ENCODE data around the gene PODNL1.
"Not testable (repeated sequence)": the region's sequence is repeated elsewhere in the genome, so short reads cannot be mapped to it uniquely, and the experiment has no call there.

The PODNL1 gene

DNA sequence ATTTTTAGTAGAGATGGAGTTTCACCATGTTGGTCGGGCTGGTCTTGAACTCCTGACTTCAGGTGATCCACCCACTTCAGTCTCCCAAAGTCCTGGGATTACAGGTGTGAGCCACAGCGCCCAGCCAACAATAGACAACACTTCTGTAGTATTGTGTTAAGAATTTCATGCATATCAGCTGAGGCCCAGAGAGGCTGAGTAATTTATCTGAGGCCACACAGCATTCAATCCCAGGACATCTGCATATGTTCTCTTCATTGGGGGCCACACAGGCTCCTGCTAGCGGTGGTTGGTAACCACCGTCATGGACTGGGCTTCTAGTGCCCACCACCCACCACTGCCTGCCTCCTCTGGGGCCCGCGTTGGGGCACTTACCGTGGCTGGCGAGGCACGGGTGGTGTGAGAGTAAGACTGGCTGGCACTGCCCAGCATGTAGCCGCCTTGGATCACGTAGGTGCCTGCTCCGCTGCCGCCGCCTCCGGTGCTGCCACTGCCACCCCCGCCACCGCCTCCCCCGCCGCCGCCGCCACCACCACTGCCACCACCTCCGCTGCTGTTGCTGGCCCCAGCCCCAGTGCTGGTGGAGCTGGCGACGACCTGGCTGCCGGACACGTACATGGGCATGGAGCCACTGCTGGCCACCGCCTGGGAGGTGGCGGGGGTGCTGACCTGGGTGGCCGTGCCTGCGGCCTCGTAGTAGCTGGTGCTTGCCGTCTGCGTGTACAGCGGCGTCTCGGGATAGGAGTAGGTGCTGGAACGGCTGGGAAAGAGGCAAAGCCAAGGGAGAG lies 34.3 kb upstream of the PODNL1 start:
- DNase-seq (ENCODE audit: low read depth): no peak

DNA sequence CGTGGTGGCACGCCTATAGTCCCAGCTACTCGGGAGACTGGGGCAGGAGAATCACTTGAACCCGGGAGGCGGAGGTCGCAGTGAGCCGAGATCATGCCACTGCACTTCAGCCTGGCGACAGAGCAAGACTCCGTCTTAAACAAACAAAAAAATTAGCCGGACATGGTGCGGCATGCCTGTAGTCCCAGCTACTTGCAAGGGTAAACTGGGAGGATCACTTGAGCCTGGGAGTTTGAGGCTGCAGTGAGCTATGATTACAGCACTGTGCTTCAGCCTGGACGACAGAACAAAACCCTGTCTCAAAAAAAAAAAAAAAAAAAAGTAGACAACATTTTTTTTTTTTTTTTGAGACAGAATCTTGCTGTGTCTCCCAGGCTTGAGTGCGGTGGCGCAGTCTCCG lies 33.7 kb upstream of the PODNL1 start:
- DNase-seq (ENCODE audit: low read depth): not testable (repeated sequence)

DNA sequence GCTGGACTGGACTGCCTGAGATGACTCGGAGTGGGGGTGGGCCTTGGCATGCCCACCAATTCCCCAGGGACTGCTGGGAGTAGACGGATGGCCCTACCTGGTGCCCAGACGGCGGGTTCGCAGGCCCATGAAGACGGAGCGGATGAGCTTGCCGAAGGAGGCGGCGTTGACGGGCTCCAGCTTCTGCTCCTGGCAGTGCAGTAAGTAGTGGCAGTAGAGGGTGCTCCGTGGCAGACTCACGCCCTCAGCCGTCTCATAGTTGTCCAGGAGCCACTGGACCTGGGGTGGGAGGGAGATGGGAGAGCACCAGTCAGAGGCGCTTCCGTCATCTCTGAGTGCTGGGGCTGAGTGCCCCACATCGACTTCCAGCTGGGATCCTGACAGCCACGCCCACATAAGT lies 31.7 kb upstream of the PODNL1 start:
- DNase-seq (ENCODE audit: low read depth): no peak

DNA sequence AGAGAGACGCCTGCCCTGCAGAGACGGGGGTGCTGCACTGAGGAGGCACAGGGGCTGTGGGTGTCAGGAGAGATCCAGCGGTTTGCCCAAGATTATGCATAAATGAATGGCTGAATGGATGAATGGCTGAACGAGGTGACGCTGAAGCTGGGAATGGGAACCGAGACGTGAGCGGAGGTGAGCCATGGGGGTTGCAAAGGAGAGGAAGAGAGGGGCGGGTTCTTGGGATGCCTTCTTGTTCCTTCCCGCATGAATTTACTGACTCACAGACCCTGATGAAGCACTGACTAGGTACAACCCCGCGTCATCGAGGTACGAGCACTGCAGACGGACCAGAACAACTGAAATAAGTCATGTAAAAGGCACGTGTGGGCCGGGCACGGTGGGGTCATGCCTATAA lies 30.8 kb upstream of the PODNL1 start:
- DNase-seq (ENCODE audit: low read depth): no peak

DNA sequence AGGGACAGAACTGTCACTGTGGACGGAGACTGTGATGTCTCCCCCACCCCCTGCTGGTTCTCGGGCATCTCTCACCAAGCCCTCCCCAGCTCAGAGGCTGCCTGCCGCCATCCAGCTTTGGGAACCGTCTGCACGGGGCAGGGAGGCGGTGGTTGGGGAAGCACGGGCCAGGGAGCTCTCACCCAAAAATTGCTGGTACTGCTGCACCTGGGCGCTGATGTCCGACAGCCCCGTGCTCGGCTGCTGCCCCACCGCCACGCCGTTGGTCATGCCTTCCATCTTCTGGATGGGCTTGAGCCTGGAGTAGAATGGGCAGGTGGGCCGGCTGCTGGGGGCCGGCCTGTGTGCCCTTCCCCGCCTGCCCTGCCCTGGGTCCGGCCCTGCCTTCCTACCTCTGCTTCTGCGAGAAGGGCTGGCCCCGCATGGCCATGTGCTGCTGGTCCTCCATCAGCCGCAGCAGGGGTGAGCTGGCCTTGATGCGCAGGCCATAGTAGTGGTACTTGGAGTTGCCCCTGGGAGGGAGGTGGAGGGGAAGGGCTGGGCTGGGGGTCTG lies 30.2 kb upstream of the PODNL1 start:
- DNase-seq (ENCODE audit: low read depth): no peak

DNA sequence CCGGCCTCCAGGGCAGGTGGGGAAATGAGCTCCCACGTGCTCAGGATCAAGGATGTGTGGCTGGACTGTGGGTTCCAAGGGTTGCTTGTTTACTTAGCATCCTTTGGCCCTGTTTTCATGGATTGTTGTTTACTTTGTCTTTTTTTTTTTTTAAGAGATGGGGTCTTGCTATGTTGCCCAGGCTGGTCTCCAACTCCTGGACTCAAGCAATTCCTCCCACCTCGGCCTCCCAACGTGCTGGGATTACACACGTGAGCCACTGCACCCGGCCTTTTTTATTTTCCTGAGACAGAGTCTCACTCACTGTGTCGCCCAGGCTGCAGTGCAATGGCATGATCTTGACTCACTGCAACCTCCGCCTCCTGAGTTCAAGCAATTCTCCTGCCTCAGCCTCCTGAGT lies 29.0 kb upstream of the PODNL1 start:
- DNase-seq (ENCODE audit: low read depth): not testable (repeated sequence)

DNA sequence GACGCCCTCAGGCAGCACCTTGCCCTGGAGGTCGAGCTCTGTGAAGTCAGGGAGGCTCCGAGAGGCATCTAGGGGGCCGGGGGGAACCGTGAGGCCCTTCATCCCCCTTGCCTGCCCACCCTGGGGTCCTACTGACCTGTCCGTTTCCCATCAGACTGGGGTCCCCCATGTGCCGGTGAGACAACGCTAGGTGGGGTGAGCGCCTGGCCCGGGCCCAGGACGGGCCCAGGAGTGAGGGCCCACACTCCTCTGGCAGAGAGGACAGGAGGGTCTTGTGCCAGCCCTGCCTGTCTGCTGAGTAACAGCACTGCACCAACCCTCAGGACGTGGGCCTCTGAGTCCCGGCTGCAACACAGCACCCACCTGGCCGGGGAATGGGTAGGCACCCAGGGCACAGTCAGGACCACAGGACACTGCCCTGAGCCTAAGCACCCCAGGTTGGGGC lies 28.5 kb upstream of the PODNL1 start:
- DNase-seq (ENCODE audit: low read depth): no peak

DNA sequence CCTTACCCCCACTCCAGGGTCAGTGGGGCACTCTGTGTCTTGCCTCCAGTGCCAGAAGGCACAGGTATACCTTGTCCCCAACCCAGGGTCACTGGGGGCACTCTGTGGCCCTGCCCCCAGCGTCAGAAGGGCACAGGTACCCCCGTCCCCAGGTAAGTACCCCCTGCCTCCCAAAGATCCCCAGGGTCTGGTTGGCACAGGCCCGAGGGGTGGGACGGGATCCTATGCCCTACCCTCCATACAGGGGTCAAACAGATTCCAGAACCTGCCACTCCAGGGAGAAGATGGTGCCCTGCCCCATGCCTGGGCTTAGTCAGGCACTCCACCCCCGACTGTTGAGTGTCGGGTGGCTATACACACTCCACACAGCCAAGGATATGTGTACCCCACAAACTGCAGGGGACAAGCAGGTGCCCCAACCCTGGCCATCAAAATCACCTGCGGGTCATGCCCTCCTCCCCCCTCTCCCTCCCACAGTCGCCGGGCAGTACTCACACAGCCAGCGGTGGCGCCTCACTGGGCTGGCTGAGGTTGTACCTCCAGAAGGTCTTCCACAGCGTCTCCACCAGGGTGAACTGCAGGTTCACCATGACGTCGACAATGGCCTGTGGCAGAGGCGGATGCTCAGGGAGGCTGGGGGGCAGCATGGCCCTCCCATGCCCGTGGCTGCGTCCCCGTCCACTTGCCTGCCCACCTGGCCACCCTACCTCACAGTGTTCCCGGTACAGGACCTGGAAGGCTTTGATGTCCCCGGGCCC lies 27.9 kb upstream of the PODNL1 start:
- DNase-seq (ENCODE audit: low read depth): no peak

DNA sequence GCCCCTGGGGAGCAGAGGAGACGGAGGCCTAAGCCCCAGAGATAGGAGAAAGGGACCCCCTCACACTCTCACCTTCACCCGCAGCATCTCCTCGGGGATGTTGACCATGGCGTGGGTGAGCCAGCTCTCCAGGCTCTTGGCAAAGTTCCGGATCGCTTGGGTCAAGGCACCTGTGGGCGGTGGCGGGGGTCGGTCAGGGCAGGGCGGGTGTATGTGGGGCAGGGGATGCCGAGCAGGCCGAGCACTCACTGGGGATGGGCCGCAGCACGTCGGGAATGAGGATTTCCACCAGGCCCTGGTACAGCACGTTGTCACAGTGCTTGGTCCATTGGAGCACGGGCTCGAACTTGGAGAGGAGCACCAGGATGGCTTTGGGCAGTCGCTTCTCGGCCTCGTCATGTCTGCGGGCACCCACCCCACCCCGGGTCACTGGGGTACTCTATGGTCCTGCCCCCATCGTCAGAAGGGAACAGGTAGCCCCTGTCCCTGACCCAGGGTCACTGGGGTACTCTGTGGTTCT lies 27.2 kb upstream of the PODNL1 start:
- DNase-seq (ENCODE audit: low read depth): no peak

DNA sequence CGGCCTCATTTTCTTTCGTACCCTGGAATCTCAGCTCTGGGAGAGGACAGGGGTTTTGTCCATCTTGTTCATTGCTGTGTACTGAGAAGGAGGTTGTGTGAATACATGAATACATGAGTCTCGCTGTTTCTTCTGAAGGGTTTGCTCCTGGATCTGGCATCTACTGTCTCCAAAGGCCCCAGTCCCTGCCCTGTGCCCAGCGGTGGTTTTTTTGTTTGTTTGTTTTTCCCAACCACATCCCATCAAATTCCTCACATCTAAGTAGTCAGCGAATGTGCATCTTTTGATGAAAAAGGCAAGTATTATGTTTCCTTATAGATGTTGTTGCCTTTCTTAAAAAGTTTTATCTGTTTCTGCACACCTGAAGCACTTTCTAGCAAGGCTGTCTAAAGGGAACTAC lies 26.6 kb upstream of the PODNL1 start:
- no peak for DNase-seq (ENCODE audit: low read depth)

DNA sequence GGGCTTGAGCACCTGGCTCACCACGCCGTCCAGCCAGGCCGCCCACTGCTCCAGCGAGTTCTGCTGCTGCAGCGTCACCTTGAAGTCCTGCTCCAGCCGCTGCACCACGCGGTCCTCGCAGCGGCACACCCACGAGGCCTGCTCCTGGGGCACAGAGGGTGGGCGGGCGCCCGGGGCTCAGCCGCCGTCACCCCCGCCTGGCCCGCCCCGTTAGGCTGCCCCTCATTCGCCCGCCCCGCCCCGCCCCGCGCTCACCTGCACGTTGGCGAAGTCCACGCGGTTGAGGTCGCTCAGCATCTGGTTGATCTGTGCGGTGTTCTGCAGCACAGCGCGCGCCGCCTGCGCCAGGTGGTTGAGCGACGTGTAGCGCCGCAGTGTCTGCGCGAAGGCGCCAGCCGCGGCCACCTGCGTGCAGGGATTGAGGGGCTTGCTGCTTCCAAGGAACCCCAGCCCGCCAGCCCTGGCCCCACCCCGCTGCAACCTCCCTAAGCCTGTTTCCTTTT lies 25.4 kb upstream of the PODNL1 start:
- no peak for DNase-seq (ENCODE audit: low read depth)

DNA sequence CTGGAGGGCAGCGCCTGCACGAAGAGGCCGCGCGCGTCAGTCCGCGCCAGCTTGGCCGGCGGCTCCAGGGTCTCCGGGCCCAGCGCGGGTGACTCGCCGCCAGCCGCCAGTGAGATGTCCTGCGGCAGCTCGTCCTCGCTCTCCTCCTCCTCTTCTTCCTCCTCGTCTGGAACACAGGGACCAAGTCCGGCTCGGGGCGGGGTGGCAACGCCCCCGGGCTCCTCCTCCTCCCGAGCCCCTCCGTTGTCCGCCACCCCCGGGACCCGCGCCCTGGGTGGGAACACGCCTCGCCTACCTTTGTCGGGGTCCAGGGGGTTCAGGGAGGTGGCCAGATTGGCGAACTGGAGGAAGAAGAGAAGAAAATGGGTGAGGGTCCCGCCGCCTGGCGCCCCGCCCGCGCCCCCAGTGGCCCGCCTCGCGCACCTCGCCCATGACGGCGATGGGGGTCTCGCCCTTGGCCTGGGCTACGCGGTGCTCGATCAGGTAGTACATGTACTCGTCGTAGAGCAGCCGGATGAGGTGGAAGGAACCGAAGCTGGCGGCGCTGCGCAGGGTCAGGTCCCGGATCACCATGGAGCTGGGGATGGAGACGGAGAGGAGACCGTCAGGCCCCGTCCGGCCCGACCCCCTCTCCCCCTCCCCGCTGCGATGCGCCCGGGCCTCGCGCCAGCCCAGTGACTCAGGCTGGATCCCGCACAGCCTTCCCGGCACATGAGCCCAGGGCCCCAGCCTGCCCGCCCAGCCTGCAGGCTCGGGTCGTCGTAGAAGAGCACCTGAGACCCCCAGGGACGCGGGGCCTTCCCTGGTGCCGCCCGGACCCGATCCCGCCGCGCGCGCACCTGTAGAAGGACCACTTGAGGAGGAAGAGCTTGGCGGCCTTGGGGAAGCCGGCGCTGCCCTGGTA lies 24.7 kb upstream of the PODNL1 start:
- no peak for DNase-seq (ENCODE audit: low read depth)

DNA sequence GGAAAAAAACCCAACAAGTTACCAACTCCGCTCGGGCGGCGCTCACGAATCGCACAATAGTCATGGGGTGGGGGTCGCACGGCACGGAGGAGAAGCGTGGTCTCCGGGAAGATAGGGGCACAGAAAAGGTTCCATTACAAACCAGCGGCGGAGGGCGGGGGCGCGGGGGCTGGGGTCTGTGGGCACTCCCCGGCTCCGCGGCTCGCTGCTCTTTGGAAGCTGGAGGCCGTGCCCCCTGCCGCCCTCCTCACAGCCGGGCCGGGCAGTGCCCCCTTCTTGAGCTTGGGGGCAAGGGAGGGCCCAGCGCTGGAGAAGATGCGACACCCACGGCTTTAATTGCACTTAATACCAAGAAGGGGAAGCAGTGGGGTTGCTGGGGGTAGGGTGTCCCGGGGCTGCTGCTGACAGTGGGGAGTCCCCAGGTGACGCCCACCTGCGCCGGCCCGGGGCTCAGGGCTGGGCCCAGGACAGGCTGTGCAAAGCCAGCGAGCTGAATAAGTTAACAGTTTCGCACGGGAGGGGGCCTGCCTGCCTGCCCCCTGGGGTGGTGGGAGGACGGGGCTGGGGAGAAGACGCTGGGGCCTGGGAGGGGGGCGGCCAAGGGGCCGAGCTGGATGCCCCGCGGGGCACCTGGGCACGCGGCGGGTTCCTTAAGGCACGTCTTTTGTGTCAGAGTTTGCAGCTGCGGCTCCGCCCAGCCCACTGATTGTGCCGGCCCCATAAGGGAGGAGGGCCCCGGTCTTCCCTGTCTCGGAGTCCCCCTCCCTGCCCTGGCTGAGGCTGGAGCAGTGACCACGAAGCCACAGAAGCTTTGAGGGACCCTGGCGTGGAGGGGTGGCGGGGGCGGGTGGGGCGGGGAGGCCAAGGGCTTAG lies 23.8 kb upstream of the PODNL1 start:
- DNase-seq (ENCODE audit: low read depth): no peak

DNA sequence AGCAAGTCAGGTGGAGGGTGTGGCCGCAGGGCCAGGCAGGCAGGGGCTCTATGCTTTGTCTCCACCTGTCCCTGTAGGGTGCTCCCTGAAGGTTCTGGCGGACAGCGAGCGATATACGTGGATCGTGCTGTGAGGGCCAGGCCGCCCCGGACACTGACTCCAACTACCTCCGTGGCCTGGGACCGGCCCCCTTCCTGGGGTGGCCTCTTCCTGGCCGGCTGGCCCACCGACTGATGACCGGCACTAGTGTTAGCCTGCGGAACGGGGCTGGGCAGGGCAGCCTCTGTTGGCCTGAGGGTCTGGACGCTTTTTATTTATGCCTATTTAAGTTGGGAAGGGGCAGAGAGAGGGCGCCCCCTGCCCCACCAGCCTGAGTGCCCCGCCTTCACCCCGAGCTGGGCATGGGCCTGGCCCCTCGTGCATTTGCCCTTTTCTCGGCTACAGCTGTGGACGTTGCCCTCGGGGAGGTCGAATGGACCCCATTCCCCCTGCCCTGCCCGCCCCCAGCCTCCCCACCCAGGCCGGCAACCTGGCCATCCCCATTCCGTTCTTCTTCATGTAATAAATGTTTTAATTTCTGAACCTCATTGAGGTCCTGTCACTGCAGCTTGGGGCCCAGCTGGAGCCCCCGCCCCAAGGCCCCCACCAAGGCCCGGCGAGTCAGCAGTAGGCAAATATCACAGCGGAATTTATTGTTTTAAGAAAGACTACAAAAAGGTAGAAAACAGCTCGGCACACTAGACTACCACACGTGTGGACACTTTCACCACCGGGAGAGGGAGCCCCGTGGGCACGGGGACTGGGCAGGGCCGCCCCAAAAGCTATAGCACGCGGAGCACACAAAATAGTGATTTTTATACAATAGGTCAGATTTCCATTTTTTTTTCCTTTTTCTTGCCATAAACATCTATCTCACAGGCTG lies 22.9 kb upstream of the PODNL1 start:
- no peak for DNase-seq (ENCODE audit: low read depth)

DNA sequence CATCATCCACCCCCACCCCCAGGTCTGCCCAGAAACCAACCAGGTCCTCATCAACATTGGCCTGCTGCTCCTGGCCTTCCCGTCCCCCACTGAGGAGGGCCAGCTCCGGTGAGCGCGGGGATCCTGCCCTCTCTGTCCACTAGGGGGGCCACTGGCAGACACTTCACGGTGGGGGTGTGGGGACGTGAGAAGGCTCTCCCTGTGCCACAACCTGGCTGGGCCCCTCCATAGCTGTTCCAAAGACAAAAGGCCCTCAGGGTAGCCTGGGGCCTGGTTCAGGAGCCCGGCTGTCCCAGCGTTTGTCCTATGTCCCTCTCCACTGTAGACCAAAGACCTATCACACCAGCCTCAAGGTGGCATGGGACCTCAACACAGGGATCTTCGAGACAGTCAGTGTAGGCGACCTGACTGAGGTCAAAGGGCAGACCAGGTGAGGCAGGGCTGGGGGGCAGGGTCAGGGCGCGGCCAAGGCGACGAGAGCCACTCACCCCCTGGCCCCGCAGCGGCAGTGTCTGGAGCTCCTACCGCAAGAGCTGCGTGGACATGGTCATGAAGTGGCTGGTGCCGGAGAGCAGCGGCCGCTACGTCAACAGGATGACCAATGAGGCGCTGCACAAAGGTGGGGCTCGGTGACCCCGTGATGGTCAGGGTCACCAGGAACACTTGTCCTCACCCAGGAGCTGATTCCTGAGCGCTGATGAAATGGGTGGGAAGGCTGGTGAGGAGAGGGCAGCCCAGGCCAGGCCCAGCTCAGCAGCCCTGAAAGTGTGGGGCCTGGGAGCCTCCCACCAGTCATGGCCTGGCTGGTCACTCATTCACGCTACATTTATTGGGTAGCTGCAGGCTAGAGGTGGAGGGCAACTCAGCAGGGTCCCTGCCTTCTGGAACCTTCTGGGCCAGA lies 22.0 kb upstream of the PODNL1 start:
- no peak for DNase-seq (ENCODE audit: low read depth)

DNA sequence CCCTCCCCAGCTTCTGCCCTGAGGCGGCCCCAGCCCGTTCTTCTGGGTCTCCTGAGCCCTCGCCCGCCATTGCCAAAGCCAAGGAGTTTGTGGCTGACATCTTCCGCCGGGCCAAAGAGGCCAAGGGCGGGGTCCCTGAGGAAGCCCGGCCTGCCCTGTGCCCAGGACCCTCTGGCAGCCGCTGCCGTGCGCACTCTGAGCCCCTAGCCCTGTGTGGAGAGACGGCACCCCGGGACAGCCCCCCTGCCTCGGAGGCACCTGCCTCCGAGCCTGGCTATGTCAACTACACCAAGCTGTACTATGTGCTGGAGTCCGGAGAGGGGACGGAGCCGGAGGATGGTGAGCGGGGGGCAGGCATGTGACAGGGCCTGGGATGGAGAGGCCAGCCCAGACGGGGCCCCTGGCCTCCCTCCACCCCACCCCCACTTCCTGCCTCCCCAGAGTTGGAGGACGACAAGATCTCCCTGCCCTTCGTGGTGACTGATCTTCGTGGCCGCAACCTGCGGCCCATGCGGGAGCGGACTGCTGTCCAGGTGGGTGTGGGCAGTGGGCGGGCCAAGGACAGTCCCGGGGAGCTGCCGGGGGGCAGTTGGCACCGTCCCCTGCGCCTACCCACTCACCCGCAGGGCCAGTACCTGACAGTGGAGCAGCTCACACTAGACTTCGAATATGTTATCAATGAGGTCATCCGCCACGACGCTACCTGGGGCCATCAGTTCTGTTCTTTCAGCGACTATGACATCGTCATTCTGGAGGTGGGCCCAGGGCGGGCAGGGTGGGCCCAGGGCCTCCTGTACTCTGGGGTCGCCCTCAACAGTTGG lies 21.1 kb upstream of the PODNL1 start:
- no peak for DNase-seq (ENCODE audit: low read depth)

DNA sequence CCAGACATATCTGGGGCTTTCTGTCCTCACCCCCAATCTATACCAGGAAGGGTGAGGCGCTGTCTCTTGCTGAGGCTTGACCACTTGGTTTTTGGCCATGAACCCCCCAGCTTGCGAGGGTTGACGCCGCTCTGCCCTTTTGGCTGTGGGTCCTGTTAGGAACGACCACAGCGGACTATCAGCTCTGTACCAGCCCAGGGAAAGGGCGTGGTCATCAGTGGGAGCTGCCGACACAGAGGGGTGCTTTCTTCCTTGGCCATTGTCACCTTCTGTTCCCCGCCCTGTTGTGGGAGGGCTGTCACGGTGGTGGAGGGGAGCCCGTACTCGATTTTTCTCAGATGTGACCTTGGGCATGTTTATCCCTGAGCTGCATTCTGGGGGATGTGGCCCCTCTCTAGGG lies 19.8 kb upstream of the PODNL1 start:
- DNase-seq (ENCODE audit: low read depth): no peak

DNA sequence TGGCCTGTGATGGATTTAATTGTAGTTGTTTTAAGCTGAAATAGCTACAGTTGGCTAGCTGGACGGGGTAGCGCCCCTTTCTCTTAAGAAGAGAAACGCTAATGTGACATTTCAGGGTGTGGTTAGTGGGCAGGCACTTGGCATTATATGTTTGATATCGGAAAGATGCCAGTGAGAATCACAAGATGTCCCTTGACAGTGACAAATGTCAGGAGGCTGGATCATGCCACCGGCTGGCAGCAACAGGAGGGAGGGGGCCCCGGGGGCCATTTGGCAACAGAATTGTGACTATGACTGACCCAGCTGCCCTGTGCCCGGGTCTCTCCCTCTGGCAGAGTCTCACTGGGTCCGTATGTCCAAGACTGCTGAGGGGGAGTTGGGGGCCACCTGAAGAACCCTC lies 18.8 kb upstream of the PODNL1 start:
- no peak for DNase-seq (ENCODE audit: low read depth)
